WTC11 (cell line): Measurements from ENCODE around the gene PPDPF. TPM values are rescaled to one million over a fixed set of nuclear protein-coding genes. Genes with fewer than 3 reads are reported as not detected.

Experiments
- ATAC-seq: fragments of 200-7000 bp; cut with Tn5 transposase; 2 replicates; pipeline ENCODE4 v1.10.0; 2021; ENCODE audit warnings: mild to moderate bottlenecking, moderate library complexity
- CTCF ChIA-PET: fragments of 300-600 bp; sonication (Branson Sonifier 250); formaldehyde crosslinking; loops from one replicate; lab custom pipeline; 2021; ENCODE audit warnings: antibody characterized with exemption; lab: Charles Lee
- POLR2A ChIA-PET: fragments of 350-600 bp; sonication (Branson Sonifier 250); formaldehyde crosslinking; loops from one replicate; lab custom pipeline; 2021; ENCODE audit warnings: antibody characterized with exemption; lab: Charles Lee
- DNase-seq: peaks from one replicate; pipeline ENCODE4 v3.0.0; 2021; ENCODE audit warnings: low spot score
- H3K27ac Mint-ChIP-seq: 2 replicates; pipeline ENCODE4 v1.8.0; 2021; ENCODE audit warnings: mixed read lengths
- H3K27me3 Mint-ChIP-seq: 2 replicates; pipeline ENCODE4 v1.8.0; 2021; ENCODE audit warnings: low read depth, mild to moderate bottlenecking, moderate library complexity, mixed read lengths
- H3K36me3 Mint-ChIP-seq: 2 replicates; pipeline ENCODE4 v1.8.0; 2021; ENCODE audit warnings: mixed read lengths
- H3K4me1 Mint-ChIP-seq: 2 replicates; pipeline ENCODE4 v1.8.0; 2022; ENCODE audit warnings: mixed read lengths
- H3K4me3 Mint-ChIP-seq: 2 replicates; pipeline ENCODE4 v1.8.0; 2021; ENCODE audit warnings: mild to moderate bottlenecking, moderate library complexity, mixed read lengths
- H3K9me3 Mint-ChIP-seq: 2 replicates; pipeline ENCODE4 v1.8.0; 2021; ENCODE audit warnings: mixed read lengths
- CTCF ChIP-seq: fragments of 200-600 bp; IDR thresholded peaks from 2 replicates; pipeline ENCODE4 v1.8.0; 2022; ENCODE audit warnings: antibody characterized with exemption
- OVOL2 ChIP-seq: fragments of 250-450 bp; sonication (Bioruptor Pico); IDR thresholded peaks from 2 replicates; pipeline ENCODE4 v1.9.0; 2021; ENCODE audit warnings: mild to moderate bottlenecking, borderline replicate concordance
- SP1 ChIP-seq: sonication (generic); formaldehyde crosslinking; conservative IDR thresholded peaks from 2 replicates; pipeline ENCODE4 v1.8.1; 2022; ENCODE audit warnings: missing genetic modification reagents
- STAT6 ChIP-seq: sonication (generic); formaldehyde crosslinking; conservative IDR thresholded peaks from 2 replicates; pipeline ENCODE4 v1.8.1; 2023; ENCODE audit warnings: mild to moderate bottlenecking, low read depth, missing genetic modification reagents, moderate library complexity
- TEAD1 ChIP-seq: sonication (generic); formaldehyde crosslinking; IDR thresholded peaks from 2 replicates; pipeline ENCODE4 v1.8.0; 2022; ENCODE audit warnings: mild to moderate bottlenecking, missing genetic modification reagents
- TEAD4 ChIP-seq: sonication (generic); formaldehyde crosslinking; IDR thresholded peaks from 2 replicates; pipeline ENCODE4 v1.8.0; 2022; ENCODE audit warnings: mild to moderate bottlenecking, missing genetic modification reagents
- ZBTB43 ChIP-seq: sonication (generic); formaldehyde crosslinking; IDR thresholded peaks from 2 replicates; pipeline ENCODE4 v1.8.1; 2023; ENCODE audit warnings: mild to moderate bottlenecking, missing genetic modification reagents
- ZMAT4 ChIP-seq: fragments of 250-450 bp; sonication (Bioruptor Pico); IDR thresholded peaks from 2 replicates; pipeline ENCODE4 v1.9.0; 2021; ENCODE audit warnings: mild to moderate bottlenecking
- ZNF219 ChIP-seq: sonication (generic); formaldehyde crosslinking; IDR thresholded peaks from 2 replicates; pipeline ENCODE4 v1.8.0; 2023; ENCODE audit warnings: missing genetic modification reagents, mild to moderate bottlenecking, borderline replicate concordance
- ZNF281 ChIP-seq: sonication (generic); formaldehyde crosslinking; IDR thresholded peaks from 2 replicates; pipeline ENCODE4 v1.8.0; 2023; ENCODE audit warnings: mild to moderate bottlenecking, missing genetic modification reagents
- ZNF416 ChIP-seq: fragments of 250-450 bp; sonication (Bioruptor Pico); IDR thresholded peaks from 2 replicates; pipeline ENCODE4 v1.9.0; 2021; ENCODE audit warnings: mild to moderate bottlenecking, inconsistent platforms
- ZNF671 ChIP-seq: fragments of 250-450 bp; sonication (Bioruptor Pico); IDR thresholded peaks from 2 replicates; pipeline ENCODE4 v1.8.0; 2021; ENCODE audit warnings: mild to moderate bottlenecking
- total RNA-seq: library from RNA; stranded (reverse); gene quantifications from 3 replicates; pipeline ENCODE4 v1.2.3, GENCODE V29; 2021
- TF ChIP-seq, protein P1 (sequence below): sonication (generic); formaldehyde crosslinking; IDR thresholded peaks from 2 replicates; pipeline ENCODE4 v1.8.1; 2022; ENCODE audit warnings: mild to moderate bottlenecking, missing genetic modification reagents, moderate library complexity, borderline replicate concordance
- TF ChIP-seq, protein P2 (sequence below): sonication (generic); formaldehyde crosslinking; IDR thresholded peaks from 2 replicates; pipeline ENCODE4 v1.8.0; 2023; ENCODE audit warnings: missing genetic modification reagents

Gene PPDPF
- total RNA-seq, 1 experiment from 2014 or later, result 170 TPM

GRCh38 chr20:63560856-63561609, 40.5 kb downstream of the PPDPF start:
- Mint-ChIP-seq H3K27me3 (no peaks in the 10 kb centered on the region), H3K27ac (no peak overlapping the region), H3K9me3 (no peaks in the 10 kb centered on the region), H3K36me3 (peaks cover 3% of the 10 kb centered on the region), H3K4me1 (peaks cover 3% of the 10 kb centered on the region; the same call in 1 of the 2 replicates), H3K4me3 (no peak overlapping the region)
- ChIA-PET POLR2A (interaction anchor here (0.7 kb wide), 1 partner anchor 125 kb away, joined by 3 read pairs; no protein-coding TSS in a partner anchor), CTCF (interaction anchor here (0.7 to 1.4 kb wide), 2 partner anchors 23 to 225 kb away, joined by 3 read pairs; no protein-coding TSS in a partner anchor)
- ATAC-seq (no peak), DNase-seq (no peak)
- TF ChIP-seq, protein P1, sequence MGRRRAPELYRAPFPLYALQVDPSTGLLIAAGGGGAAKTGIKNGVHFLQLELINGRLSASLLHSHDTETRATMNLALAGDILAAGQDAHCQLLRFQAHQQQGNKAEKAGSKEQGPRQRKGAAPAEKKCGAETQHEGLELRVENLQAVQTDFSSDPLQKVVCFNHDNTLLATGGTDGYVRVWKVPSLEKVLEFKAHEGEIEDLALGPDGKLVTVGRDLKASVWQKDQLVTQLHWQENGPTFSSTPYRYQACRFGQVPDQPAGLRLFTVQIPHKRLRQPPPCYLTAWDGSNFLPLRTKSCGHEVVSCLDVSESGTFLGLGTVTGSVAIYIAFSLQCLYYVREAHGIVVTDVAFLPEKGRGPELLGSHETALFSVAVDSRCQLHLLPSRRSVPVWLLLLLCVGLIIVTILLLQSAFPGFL (CRISPR knock-in tag), result no peak
- TF ChIP-seq ZNF219 (CRISPR knock-in tag) (no peak), ZNF671 (CRISPR knock-in tag) (no peak), TEAD4 (CRISPR knock-in tag) (no peak), ZBTB43 (CRISPR knock-in tag) (no peak), ZNF416 (CRISPR knock-in tag) (no peak)
- TF ChIP-seq, protein P2, sequence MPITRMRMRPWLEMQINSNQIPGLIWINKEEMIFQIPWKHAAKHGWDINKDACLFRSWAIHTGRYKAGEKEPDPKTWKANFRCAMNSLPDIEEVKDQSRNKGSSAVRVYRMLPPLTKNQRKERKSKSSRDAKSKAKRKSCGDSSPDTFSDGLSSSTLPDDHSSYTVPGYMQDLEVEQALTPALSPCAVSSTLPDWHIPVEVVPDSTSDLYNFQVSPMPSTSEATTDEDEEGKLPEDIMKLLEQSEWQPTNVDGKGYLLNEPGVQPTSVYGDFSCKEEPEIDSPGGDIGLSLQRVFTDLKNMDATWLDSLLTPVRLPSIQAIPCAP (CRISPR knock-in tag), result no peak

- no peaks in the 10 kb centered on the region for H3K9me3 Mint-ChIP-seq
- no peak for TF ChIP-seq CTCF
- H3K4me3 Mint-ChIP-seq, result no peak overlapping the region
- ATAC-seq, result no peak
- H3K4me1 Mint-ChIP-seq, result peaks cover 3% of the 10 kb centered on the region; the same call in 1 of the 2 replicates
- peaks cover 3% of the 10 kb centered on the region for H3K36me3 Mint-ChIP-seq
- no peaks in the 10 kb centered on the region for H3K27me3 Mint-ChIP-seq
- CTCF ChIA-PET, result interaction anchor here (0.7 to 1.4 kb wide), 3 partner anchors 23 to 225 kb away, joined by 3 to 6 read pairs (median 3); no protein-coding TSS in a partner anchor
- DNase-seq, result no peak
- POLR2A ChIA-PET, result interaction anchor here (0.7 kb wide), 1 partner anchor 126 kb away, joined by 3 read pairs; no protein-coding TSS in a partner anchor
- no peak overlapping the region for H3K27ac Mint-ChIP-seq
Measured at GRCh38 chr20:63561624-63562396, 41.2 kb downstream of the PPDPF start.

GRCh38 chr20:63562461-63563224, 42.1 kb downstream of the PPDPF start:
- Mint-ChIP-seq H3K27me3 (no peaks in the 10 kb centered on the region), H3K4me3 (no peak overlapping the region), H3K4me1 (no peaks in the 10 kb centered on the region), H3K9me3 (no peaks in the 10 kb centered on the region), H3K27ac (no peak overlapping the region), H3K36me3 (peaks cover 3% of the 10 kb centered on the region)
- no peak for DNase-seq
- no peak for ATAC-seq
- ChIA-PET CTCF (interaction anchor here (1.4 kb wide), 1 partner anchor 25 kb away, joined by 6 read pairs; no protein-coding TSS in a partner anchor), POLR2A (no interaction called here)
- TF ChIP-seq STAT6 (CRISPR knock-in tag) (no peak), OVOL2 (CRISPR knock-in tag) (no peak), TEAD1 (CRISPR knock-in tag) (no peak), ZMAT4 (no peak), SP1 (no peak), ZNF281 (CRISPR knock-in tag) (no peak)
- TF ChIP-seq, protein P1 (CRISPR knock-in tag), result no peak
